ENCODE data around the gene GDF11. TPM values are rescaled to one million over a fixed set of nuclear protein-coding genes. Genes with fewer than 3 reads are reported as not detected.

Gene GDF11
- total RNA-seq, 1 donor from 2014 or later: 0.26 TPM

- peak; percentile 2 for TF ChIP-seq CTCF (IDR thresholded peaks at IDR 0.05; ENCODE audit: insufficient read depth, low read length, severe bottlenecking)
- DNase-seq (ENCODE audit: low read depth) (peak; percentile 68), FAIRE-seq (no peak)
- Histone ChIP-seq H3K36me3 (ENCODE audit: control insufficient read depth, insufficient read depth, low read length) (peaks cover 2% of the 10 kb centered on the region), H3K27me3 (ENCODE audit: control insufficient read depth, insufficient read depth, low read length) (no peaks in the 10 kb centered on the region), H3K4me3 (ENCODE audit: low read depth, low read length) (peak within 1 kb of the TSS; percentile 77)
Measured at GRCh38 chr12:55715833-55716581, 26.9 kb upstream of the GDF11 start, which contains the start of gene BLOC1S1. TSS of gene BLOC1S1 (plus strand) at chr12:55716046. CDS start at chr12:55716052, 6 bp downstream.

GRCh38 chr12:55716582-55716957 lies 26.4 kb upstream of the GDF11 start:
- no peak for FAIRE-seq
- no peak for TF ChIP-seq CTCF (IDR thresholded peaks at IDR 0.05; ENCODE audit: insufficient read depth, low read length, severe bottlenecking)
- peaks cover 2% of the 10 kb centered on the region for H3K36me3 ChIP-seq (ENCODE audit: control insufficient read depth, insufficient read depth, low read length)

GRCh38 chr12:55717011-55718007 lies 25.6 kb upstream of the GDF11 start:
- no peak for TF ChIP-seq CTCF (IDR thresholded peaks at IDR 0.05; ENCODE audit: insufficient read depth, low read length, severe bottlenecking)
- peak overlapping the region; percentile 77 for H3K4me3 ChIP-seq (ENCODE audit: low read depth, low read length)
- FAIRE-seq: no peak
- no peaks in the 10 kb centered on the region for H3K27me3 ChIP-seq (ENCODE audit: control insufficient read depth, insufficient read depth, low read length)
- DNase-seq (ENCODE audit: low read depth): peak; percentile 76
- peaks cover 2% of the 10 kb centered on the region for H3K36me3 ChIP-seq (ENCODE audit: control insufficient read depth, insufficient read depth, low read length)

More at GRCh38 chr12:55716582-55716957, 26.4 kb upstream of the GDF11 start:
- Histone ChIP-seq H3K4me3 (ENCODE audit: low read depth, low read length) (peak overlapping the region; percentile 77), H3K27me3 (ENCODE audit: control insufficient read depth, insufficient read depth, low read length) (no peaks in the 10 kb centered on the region)
- no peak for DNase-seq (ENCODE audit: low read depth)

GRCh38 chr12:55718015-55718414 lies 24.9 kb upstream of the GDF11 start:
- Histone ChIP-seq H3K27me3 (ENCODE audit: control insufficient read depth, insufficient read depth, low read length) (no peaks in the 10 kb centered on the region), H3K4me3 (ENCODE audit: low read depth, low read length) (no peak overlapping the region), H3K36me3 (ENCODE audit: control insufficient read depth, insufficient read depth, low read length) (peaks cover 2% of the 10 kb centered on the region)
- DNase-seq (ENCODE audit: low read depth) (no peak), FAIRE-seq (no peak)
- no peak for TF ChIP-seq CTCF (IDR thresholded peaks at IDR 0.05; ENCODE audit: insufficient read depth, low read length, severe bottlenecking)

- no peak for FAIRE-seq
- DNase-seq (ENCODE audit: low read depth): no peak
- no peak for TF ChIP-seq CTCF (IDR thresholded peaks at IDR 0.05; ENCODE audit: insufficient read depth, low read length, severe bottlenecking)
- no peaks in the 10 kb centered on the region for H3K27me3 ChIP-seq (ENCODE audit: control insufficient read depth, insufficient read depth, low read length)
- H3K4me3 ChIP-seq (ENCODE audit: low read depth, low read length): no peak overlapping the region
- H3K36me3 ChIP-seq (ENCODE audit: control insufficient read depth, insufficient read depth, low read length): peaks cover 4% of the 10 kb centered on the region
Measured at GRCh38 chr12:55718624-55719275, 24.2 kb upstream of the GDF11 start.

Measured in bronchial epithelial cell (primary cell).